Measurements from ENCODE around the gene DVL1. TPM values are rescaled to one million over a fixed set of nuclear protein-coding genes. Genes with fewer than 3 reads are reported as not detected.
A peak's percentile ranks its signal among the peaks of the same experiment; 100 is the strongest.
"Not testable (repeated sequence)": the region's sequence is repeated elsewhere in the genome, so short reads cannot be mapped to it uniquely, and the experiment has no call there.

DVL1 gene
- total and polyA plus RNA-seq, 5 experiments from 2014 or later = 0.99 to 53.3 (median 2.0) TPM

DNA sequence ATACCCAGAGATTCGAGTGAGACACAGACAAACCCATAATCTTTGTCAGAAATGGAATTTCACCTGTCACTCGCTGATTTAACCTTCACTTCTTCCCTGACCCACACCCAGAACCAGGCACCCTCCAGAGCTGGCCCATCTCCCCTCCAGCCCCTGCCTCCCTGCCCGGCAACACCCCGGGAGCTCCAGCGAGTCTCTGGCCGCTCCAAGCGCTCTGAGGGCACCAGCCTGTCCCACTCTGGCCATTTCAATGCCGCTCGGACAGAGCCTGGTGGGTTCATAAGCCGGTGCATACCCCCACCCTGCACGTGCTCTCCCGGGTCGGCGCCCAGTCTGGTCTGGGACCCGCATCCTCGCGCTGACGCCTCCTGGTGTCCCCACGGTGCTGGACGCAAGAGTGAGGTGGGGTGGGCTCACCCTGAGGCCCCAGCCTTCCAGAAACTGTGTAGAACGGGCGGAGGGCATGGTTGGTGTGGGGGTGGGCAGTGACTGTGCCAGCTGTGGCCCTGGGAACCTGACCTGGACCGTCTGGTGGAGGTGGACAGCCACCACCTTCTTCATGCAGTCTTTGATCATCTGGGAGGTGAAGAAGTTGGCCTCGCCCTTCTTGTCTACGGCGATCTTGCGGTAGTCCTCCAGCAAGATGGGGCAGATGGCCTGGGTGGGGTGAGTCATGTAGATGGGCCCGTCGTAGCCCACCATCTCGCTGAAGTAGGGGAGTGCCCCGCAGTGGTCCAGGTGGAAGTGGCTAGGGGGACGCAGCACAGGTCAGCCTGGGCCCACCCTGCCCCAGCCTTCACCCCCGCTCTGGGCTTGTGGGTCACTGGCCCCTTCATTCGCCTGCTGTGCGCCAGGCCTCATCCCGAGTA lies 30.2 kb downstream of the DVL1 start:
- DNase-seq = no peak
- POLR2A ChIA-PET = no interaction called here
- ATAC-seq = no peak
- Mint-ChIP-seq H3K4me3 (peak overlapping the region in 1 of 10 donors; percentile 48), H3K27me3 (no peaks in the 10 kb centered on the region), H3K36me3 (peaks cover 0 to 41% (median 0%) of the 10 kb centered on the region in 3 donors), H3K9me3 (no peaks in the 10 kb centered on the region), H3K27ac (peak overlapping the region in 4 of 10 donors; percentile 22 to 72 (median 30)), H3K4me1 (peaks cover 7 to 38% (median 18%) of the 10 kb centered on the region in 4 donors)

GRCh38 chr1:1318131-1318652 lies 31.0 kb downstream of the DVL1 start:
- ATAC-seq (no peak), DNase-seq (no peak)
- Mint-ChIP-seq H3K4me3 (no peak overlapping the region), H3K27ac (no peak overlapping the region), H3K4me1 (peaks cover 2 to 35% (median 12%) of the 10 kb centered on the region in 4 donors), H3K36me3 (peaks cover 0 to 47% (median 1%) of the 10 kb centered on the region in 3 donors), H3K9me3 (no peaks in the 10 kb centered on the region), H3K27me3 (no peaks in the 10 kb centered on the region)
- POLR2A ChIA-PET = interaction anchor here (1.5 kb wide), 1 partner anchor 13 kb away, joined by 3 read pairs; no protein-coding TSS in a partner anchor

DNA sequence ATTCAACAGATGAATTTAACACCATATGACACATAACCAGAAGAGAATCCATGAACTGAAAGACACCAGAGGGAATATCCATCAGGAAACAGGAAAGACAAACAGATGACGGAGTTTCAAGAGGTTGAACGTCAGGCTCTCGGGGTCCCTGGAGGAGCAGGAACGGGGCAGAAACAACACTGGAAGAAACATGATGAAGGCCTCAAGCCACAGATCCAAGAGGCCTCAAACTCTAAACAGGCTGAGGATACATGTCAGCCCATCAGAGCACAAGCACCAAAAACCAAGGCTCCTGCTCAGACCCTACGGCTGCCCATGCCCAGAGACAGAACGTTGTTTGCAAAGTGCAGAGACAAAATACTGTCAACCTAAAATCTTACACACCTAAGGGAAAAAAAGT lies 31.8 kb downstream of the DVL1 start:
- Mint-ChIP-seq H3K4me1 (peaks cover 5 to 28% (median 9%) of the 10 kb centered on the region in 4 donors), H3K9me3 (no peaks in the 10 kb centered on the region), H3K27me3 (no peaks in the 10 kb centered on the region), H3K27ac (peak overlapping the region in 2 of 10 donors; percentile 37 to 59), H3K4me3 (no peak overlapping the region), H3K36me3 (peaks cover 0 to 50% (median 1%) of the 10 kb centered on the region in 3 donors)
- ATAC-seq = no peak
- no peak for DNase-seq
- POLR2A ChIA-PET = interaction anchor here (1.5 kb wide), 1 partner anchor 12 kb away, joined by 3 read pairs; no protein-coding TSS in a partner anchor

- DNase-seq, H3K4me3 Mint-ChIP-seq, ATAC-seq, POLR2A ChIA-PET, H3K9me3 Mint-ChIP-seq, H3K27me3 Mint-ChIP-seq: not testable (repeated sequence)
- Mint-ChIP-seq H3K36me3 (peaks cover 0 to 52% (median 1%) of the 10 kb centered on the region in 3 donors), H3K27ac (peak overlapping the region in 4 of 10 donors; percentile 15 to 79 (median 37)), H3K4me1 (peaks cover 0 to 18% (median 4%) of the 10 kb centered on the region in 4 donors)
These were observed 33.0 kb downstream of the DVL1 start for GRCh38 chr1:1316199-1316598.

DNA sequence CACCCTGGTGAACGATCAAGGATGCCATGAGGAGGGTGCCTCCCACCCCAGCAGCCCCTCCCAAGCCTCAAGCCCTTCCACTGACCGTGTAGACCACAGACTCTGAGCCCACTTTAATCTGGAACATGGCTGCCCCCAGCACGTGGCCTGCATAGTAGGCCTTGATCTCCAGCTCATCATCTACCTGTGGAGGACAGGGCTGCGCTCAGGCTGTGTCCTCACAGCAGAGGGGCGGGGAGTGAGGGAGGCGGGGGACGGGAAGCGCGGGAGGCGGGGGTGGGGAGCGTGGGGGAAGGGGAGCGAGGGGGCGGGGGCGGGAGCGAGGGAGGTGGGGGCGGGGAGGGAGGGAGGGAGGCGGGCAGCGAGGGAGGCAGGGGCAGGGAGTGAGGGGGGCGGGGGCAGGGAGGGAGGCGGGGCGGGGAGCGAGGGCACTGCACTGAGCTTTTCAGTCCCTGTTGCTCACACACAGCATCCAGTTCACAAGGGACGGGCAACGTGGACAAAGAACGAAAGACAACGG lies 33.7 kb downstream of the DVL1 start:
- POLR2A ChIA-PET = no interaction called here
- peak overlapping the region in 1 of 10 donors; percentile 5 for H3K27ac Mint-ChIP-seq
- H3K27me3 Mint-ChIP-seq = no peaks in the 10 kb centered on the region

GRCh38 chr1:1314678-1315335 lies 34.4 kb downstream of the DVL1 start:
- Mint-ChIP-seq H3K4me1 (peaks cover 0 to 11% (median 4%) of the 10 kb centered on the region in 4 donors), H3K36me3 (peaks cover 0 to 50% (median 1%) of the 10 kb centered on the region in 3 donors), H3K9me3 (no peaks in the 10 kb centered on the region), H3K27ac (no peak overlapping the region), H3K27me3 (no peaks in the 10 kb centered on the region), H3K4me3 (no peak overlapping the region)
- POLR2A ChIA-PET = interaction anchor here (1.1 kb wide), 1 partner anchor 9 kb away, joined by 4 read pairs; no protein-coding TSS in a partner anchor
- ATAC-seq (no peak), DNase-seq (no peak)

More for the DNA sequence above, 33.7 kb downstream of the DVL1 start:
- Mint-ChIP-seq H3K9me3 (no peaks in the 10 kb centered on the region), H3K36me3 (peaks cover 0 to 52% (median 1%) of the 10 kb centered on the region in 3 donors), H3K4me3 (no peak overlapping the region), H3K4me1 (peaks cover 0 to 15% (median 4%) of the 10 kb centered on the region in 4 donors)
- ATAC-seq (no peak), DNase-seq (no peak)

DNA sequence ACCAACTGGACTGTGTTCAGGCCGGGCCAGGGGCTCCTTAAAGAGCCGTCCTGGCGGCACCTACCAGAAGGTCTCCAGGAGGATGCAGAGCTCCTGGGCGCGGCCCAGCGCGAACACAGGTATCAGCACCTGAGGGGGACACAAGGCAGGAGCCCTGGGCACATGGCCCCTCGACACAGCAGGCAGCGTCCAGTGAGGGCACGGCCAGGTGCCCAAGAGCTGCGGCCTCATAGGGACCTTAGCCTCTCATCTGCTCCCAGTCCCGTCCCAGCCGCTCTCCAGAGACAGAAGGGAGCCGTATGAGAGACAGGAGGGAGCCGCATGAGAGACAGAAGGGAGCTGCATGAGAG lies 35.0 kb downstream of the DVL1 start:
- no peak for ATAC-seq
- H3K4me3 Mint-ChIP-seq = no peak overlapping the region
- H3K9me3 Mint-ChIP-seq = no peaks in the 10 kb centered on the region
- H3K27me3 Mint-ChIP-seq = no peaks in the 10 kb centered on the region
- peaks cover 0 to 7% (median 2%) of the 10 kb centered on the region in 4 donors for H3K4me1 Mint-ChIP-seq
- H3K27ac Mint-ChIP-seq = no peak overlapping the region
- POLR2A ChIA-PET = interaction anchor here (1.1 kb wide), 1 partner anchor 9 kb away, joined by 4 read pairs; no protein-coding TSS in a partner anchor
- DNase-seq = no peak
- H3K36me3 Mint-ChIP-seq = peaks cover 0 to 44% (median 1%) of the 10 kb centered on the region in 3 donors

GRCh38 chr1:1313500-1314236 lies 35.5 kb downstream of the DVL1 start:
- DNase-seq = no peak
- Mint-ChIP-seq H3K36me3 (peaks cover 0 to 39% (median 1%) of the 10 kb centered on the region in 3 donors), H3K4me1 (peaks cover 0 to 6% (median 1%) of the 10 kb centered on the region in 4 donors), H3K27ac (peak overlapping the region in 1 of 10 donors; percentile 27), H3K4me3 (peak overlapping the region in 1 of 10 donors; percentile 45), H3K27me3 (no peaks in the 10 kb centered on the region), H3K9me3 (no peaks in the 10 kb centered on the region)
- no peak for ATAC-seq
- POLR2A ChIA-PET = interaction anchor here (0.6 to 1.1 kb wide), 2 partner anchors 8 to 130 kb away, joined by 3 to 4 read pairs; no protein-coding TSS in a partner anchor

GRCh38 chr1:1312450-1313314 lies 36.5 kb downstream of the DVL1 start:
- POLR2A ChIA-PET = interaction anchor here (2.6 kb wide), 1 partner anchor 87 kb away, joined by 7 read pairs; the partner anchor contains the start of gene CCNL2
- Mint-ChIP-seq H3K36me3 (peaks cover 0 to 30% (median 1%) of the 10 kb centered on the region in 3 donors), H3K27me3 (no peaks in the 10 kb centered on the region), H3K27ac (peak overlapping the region in 1 of 10 donors; percentile 59), H3K9me3 (no peaks in the 10 kb centered on the region), H3K4me3 (peak overlapping the region in 2 of 10 donors; percentile 29 to 30), H3K4me1 (peaks cover 0 to 6% (median 1%) of the 10 kb centered on the region in 4 donors)
- no peak for ATAC-seq
- DNase-seq = no peak

GRCh38 chr1:1311107-1312104 lies 37.8 kb downstream of the DVL1 start:
- H3K4me3 Mint-ChIP-seq = no peak overlapping the region
- no peaks in the 10 kb centered on the region for H3K27me3 Mint-ChIP-seq
- H3K4me1 Mint-ChIP-seq = peaks cover 2 to 14% (median 7%) of the 10 kb centered on the region in 4 donors
- POLR2A ChIA-PET = interaction anchor here (0.9 to 2.6 kb wide), 3 partner anchors 14 to 88 kb away, joined by 3 to 7 read pairs (median 3); partner anchors contain the start of gene CCNL2
- DNase-seq (no peak), ATAC-seq (no peak)
- H3K9me3 Mint-ChIP-seq = no peaks in the 10 kb centered on the region
- no peak overlapping the region for H3K27ac Mint-ChIP-seq
- H3K36me3 Mint-ChIP-seq = peaks cover 0 to 21% (median 1%) of the 10 kb centered on the region in 3 donors

All from naive thymus-derived CD8-positive, alpha-beta T cell (primary cell).